GM12878 (cell line): Measurements from ENCODE around the gene UBC. TPM values are rescaled to one million over a fixed set of nuclear protein-coding genes. Genes with fewer than 3 reads are reported as not detected.

Experiments used
- ASH2L ChIP-seq: fragments of 300-600, 200-600 bp; sonication (generic); IDR thresholded peaks from 2 replicates; pipeline ENCODE4 v1.6.1; 2017; ENCODE audit warnings: low read depth, mild to moderate bottlenecking, borderline replicate concordance
- BACH1 ChIP-seq: fragments of 450-650 bp; IDR thresholded peaks from 2 replicates; pipeline ENCODE4 v1.6.1; 2017; ENCODE audit warnings: mild to moderate bottlenecking, borderline replicate concordance
- ELK1 ChIP-seq: IDR thresholded peaks from 2 replicates; pipeline ENCODE4 v1.6.1; 2012; ENCODE audit warnings: low read depth, low read length, improper control_type of control experiment
- KAT2A ChIP-seq: conservative IDR thresholded peaks from 2 replicates; pipeline ENCODE4 v1.6.1; 2011; ENCODE audit warnings: low read depth, low read length; ENCODE audit not compliant: control insufficient read depth
- POLR2AphosphoS2 ChIP-seq: IDR thresholded peaks from 2 replicates; pipeline ENCODE4 v1.6.1; 2011; ENCODE audit warnings: low read depth, mild to moderate bottlenecking, low read length, improper control_type of control experiment, moderate library complexity
- SP1 ChIP-seq: IDR thresholded peaks from one replicate; pipeline ENCODE4 v1.6.1; 2011; ENCODE audit warnings: low read depth, low read length
- SUZ12 ChIP-seq: fragments of 200-600 bp; sonication (generic); IDR thresholded peaks from one replicate; pipeline ENCODE4 v1.6.1; 2018; ENCODE audit warnings: antibody characterized with exemption, mild to moderate bottlenecking; ENCODE audit not compliant: unreplicated experiment
- ZNF217 ChIP-seq: fragments of 450-650 bp; IDR thresholded peaks from 2 replicates; pipeline ENCODE4 v1.6.1; 2017; ENCODE audit warnings: antibody characterized with exemption, mild to moderate bottlenecking
- ZNF274 ChIP-seq: IDR thresholded peaks from one replicate; pipeline ENCODE4 v1.8.0; 2011; ENCODE audit not compliant: insufficient read length, insufficient read depth
- polyA plus RNA-seq, 11 experiments: library from polyadenylated mRNA; depleted of rRNA in 4 of 11; unstranded in 6 of 11; stranded (reverse) in 5 of 11; fragments of >200 nt; fragmentation: Nextera tagmentation in 4 of 11; fragmentation: Illumina TruSeq in 1 of 11; extraction: Ambion mirVana in 4 of 11; extraction: Trizol in 1 of 11; gene quantifications; 1 replicate in 1 of 11; 2 replicates in 10 of 11; pipeline versions ENCODE4 v1.2.1 to v1.2.3, GENCODE V29; 2011 to 2016; ENCODE audit warnings: inconsistent platforms in 2 of 11, missing spikeins in 2 of 11, low read depth in 1 of 11
- total RNA-seq, 4 experiments: library from RNA; depleted of rRNA in 3 of 4; stranded (reverse); fragments of >200 nt in 3 of 4; fragmentation: Illumina TruSeq in 1 of 4; extraction: Trizol in 1 of 4; gene quantifications; 2 replicates each; pipeline versions ENCODE4 v1.2.1 to v1.2.3, GENCODE V29; 2013 to 2021
- TF ChIP-seq, protein P1 (sequence below): fragments of 450-650 bp; formaldehyde crosslinking; IDR thresholded peaks from 2 replicates; pipeline ENCODE4 v1.4.0; 2020; ENCODE audit warnings: mild to moderate bottlenecking, moderate library complexity
- TF ChIP-seq, protein P2 (sequence below): fragments of 450-650 bp; IDR thresholded peaks from 2 replicates; pipeline ENCODE4 v1.6.1; 2018; ENCODE audit warnings: borderline replicate concordance, mild to moderate bottlenecking; ENCODE audit not compliant: partially characterized antibody
- TF ChIP-seq, protein P3 (sequence below): IDR thresholded peaks from 2 replicates; pipeline ENCODE4 v1.6.1; 2012; ENCODE audit warnings: improper control_type of control experiment, low read depth, low read length; ENCODE audit not compliant: insufficient replicate concordance
- TF ChIP-seq, protein P4 (sequence below): fragments of 450-650 bp; IDR thresholded peaks from 2 replicates; pipeline ENCODE4 v1.6.1; 2017; ENCODE audit warnings: mild to moderate bottlenecking

The UBC gene
- total and polyA plus RNA-seq, 10 of the 15 experiments (the other 5 are each of a cell fraction or from before 2014, with no cell fraction given): 653 to 1,666 (median 874) TPM

DNA sequence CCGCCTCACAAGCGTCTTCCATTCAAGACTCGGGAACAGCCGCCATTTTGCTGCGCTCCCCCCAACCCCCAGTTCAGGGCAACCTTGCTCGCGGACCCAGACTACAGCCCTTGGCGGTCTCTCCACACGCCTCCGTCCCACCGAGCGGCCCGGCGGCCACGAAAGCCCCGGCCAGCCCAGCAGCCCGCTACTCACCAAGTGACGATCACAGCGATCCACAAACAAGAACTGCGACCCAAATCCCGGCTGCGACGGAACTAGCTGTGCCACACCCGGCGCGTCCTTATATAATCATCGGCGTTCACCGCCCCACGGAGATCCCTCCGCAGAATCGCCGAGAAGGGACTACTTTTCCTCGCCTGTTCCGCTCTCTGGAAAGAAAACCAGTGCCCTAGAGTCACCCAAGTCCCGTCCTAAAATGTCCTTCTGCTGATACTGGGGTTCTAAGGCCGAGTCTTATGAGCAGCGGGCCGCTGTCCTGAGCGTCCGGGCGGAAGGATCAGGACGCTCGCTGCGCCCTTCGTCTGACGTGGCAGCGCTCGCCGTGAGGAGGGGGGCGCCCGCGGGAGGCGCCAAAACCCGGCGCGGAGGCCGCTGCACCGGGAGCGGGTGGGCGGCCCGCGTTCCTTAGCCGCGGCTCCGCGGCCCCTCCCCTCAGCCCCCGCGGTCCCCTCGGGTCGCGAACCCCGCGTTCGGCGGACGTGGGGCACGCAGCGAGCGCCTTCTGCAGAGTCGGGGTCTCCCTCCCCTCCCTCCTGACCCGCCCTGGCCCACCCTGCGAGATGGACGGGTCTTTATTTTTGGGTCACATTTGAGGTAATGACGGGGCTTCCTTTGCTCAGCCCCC, at the start of gene UBC (continued):
- TF ChIP-seq, protein P1, sequence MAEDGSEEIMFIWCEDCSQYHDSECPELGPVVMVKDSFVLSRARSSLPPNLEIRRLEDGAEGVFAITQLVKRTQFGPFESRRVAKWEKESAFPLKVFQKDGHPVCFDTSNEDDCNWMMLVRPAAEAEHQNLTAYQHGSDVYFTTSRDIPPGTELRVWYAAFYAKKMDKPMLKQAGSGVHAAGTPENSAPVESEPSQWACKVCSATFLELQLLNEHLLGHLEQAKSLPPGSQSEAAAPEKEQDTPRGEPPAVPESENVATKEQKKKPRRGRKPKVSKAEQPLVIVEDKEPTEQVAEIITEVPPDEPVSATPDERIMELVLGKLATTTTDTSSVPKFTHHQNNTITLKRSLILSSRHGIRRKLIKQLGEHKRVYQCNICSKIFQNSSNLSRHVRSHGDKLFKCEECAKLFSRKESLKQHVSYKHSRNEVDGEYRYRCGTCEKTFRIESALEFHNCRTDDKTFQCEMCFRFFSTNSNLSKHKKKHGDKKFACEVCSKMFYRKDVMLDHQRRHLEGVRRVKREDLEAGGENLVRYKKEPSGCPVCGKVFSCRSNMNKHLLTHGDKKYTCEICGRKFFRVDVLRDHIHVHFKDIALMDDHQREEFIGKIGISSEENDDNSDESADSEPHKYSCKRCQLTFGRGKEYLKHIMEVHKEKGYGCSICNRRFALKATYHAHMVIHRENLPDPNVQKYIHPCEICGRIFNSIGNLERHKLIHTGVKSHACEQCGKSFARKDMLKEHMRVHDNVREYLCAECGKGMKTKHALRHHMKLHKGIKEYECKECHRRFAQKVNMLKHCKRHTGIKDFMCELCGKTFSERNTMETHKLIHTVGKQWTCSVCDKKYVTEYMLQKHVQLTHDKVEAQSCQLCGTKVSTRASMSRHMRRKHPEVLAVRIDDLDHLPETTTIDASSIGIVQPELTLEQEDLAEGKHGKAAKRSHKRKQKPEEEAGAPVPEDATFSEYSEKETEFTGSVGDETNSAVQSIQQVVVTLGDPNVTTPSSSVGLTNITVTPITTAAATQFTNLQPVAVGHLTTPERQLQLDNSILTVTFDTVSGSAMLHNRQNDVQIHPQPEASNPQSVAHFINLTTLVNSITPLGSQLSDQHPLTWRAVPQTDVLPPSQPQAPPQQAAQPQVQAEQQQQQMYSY (CRISPR knock-in tag): no peak
- peak; percentile 98 for TF ChIP-seq SP1
- TF ChIP-seq ASH2L: peak; percentile 96
- TF ChIP-seq BACH1: peak; percentile 86
- TF ChIP-seq SUZ12: no peak
- TF ChIP-seq POLR2AphosphoS2: peak; percentile 99
- TF ChIP-seq KAT2A: no peak
- TF ChIP-seq ELK1: peak; percentile 70; the same call in 1 of the 2 replicates
- TF ChIP-seq, protein P2, sequence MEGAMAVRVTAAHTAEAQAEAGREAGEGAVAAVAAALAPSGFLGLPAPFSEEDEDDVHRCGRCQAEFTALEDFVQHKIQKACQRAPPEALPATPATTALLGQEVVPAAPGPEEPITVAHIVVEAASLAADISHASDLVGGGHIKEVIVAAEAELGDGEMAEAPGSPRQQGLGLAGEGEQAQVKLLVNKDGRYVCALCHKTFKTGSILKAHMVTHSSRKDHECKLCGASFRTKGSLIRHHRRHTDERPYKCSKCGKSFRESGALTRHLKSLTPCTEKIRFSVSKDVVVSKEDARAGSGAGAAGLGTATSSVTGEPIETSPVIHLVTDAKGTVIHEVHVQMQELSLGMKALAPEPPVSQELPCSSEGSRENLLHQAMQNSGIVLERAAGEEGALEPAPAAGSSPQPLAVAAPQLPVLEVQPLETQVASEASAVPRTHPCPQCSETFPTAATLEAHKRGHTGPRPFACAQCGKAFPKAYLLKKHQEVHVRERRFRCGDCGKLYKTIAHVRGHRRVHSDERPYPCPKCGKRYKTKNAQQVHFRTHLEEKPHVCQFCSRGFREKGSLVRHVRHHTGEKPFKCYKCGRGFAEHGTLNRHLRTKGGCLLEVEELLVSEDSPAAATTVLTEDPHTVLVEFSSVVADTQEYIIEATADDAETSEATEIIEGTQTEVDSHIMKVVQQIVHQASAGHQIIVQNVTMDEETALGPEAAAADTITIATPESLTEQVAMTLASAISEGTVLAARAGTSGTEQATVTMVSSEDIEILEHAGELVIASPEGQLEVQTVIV: peak; percentile 96
- TF ChIP-seq, protein P3, sequence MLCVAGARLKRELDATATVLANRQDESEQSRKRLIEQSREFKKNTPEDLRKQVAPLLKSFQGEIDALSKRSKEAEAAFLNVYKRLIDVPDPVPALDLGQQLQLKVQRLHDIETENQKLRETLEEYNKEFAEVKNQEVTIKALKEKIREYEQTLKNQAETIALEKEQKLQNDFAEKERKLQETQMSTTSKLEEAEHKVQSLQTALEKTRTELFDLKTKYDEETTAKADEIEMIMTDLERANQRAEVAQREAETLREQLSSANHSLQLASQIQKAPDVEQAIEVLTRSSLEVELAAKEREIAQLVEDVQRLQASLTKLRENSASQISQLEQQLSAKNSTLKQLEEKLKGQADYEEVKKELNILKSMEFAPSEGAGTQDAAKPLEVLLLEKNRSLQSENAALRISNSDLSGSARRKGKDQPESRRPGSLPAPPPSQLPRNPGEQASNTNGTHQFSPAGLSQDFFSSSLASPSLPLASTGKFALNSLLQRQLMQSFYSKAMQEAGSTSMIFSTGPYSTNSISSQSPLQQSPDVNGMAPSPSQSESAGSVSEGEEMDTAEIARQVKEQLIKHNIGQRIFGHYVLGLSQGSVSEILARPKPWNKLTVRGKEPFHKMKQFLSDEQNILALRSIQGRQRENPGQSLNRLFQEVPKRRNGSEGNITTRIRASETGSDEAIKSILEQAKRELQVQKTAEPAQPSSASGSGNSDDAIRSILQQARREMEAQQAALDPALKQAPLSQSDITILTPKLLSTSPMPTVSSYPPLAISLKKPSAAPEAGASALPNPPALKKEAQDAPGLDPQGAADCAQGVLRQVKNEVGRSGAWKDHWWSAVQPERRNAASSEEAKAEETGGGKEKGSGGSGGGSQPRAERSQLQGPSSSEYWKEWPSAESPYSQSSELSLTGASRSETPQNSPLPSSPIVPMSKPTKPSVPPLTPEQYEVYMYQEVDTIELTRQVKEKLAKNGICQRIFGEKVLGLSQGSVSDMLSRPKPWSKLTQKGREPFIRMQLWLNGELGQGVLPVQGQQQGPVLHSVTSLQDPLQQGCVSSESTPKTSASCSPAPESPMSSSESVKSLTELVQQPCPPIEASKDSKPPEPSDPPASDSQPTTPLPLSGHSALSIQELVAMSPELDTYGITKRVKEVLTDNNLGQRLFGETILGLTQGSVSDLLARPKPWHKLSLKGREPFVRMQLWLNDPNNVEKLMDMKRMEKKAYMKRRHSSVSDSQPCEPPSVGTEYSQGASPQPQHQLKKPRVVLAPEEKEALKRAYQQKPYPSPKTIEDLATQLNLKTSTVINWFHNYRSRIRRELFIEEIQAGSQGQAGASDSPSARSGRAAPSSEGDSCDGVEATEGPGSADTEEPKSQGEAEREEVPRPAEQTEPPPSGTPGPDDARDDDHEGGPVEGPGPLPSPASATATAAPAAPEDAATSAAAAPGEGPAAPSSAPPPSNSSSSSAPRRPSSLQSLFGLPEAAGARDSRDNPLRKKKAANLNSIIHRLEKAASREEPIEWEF: no peak
- TF ChIP-seq ZNF217: peak; percentile 85
- no peak for TF ChIP-seq ZNF274
- TF ChIP-seq, protein P4, sequence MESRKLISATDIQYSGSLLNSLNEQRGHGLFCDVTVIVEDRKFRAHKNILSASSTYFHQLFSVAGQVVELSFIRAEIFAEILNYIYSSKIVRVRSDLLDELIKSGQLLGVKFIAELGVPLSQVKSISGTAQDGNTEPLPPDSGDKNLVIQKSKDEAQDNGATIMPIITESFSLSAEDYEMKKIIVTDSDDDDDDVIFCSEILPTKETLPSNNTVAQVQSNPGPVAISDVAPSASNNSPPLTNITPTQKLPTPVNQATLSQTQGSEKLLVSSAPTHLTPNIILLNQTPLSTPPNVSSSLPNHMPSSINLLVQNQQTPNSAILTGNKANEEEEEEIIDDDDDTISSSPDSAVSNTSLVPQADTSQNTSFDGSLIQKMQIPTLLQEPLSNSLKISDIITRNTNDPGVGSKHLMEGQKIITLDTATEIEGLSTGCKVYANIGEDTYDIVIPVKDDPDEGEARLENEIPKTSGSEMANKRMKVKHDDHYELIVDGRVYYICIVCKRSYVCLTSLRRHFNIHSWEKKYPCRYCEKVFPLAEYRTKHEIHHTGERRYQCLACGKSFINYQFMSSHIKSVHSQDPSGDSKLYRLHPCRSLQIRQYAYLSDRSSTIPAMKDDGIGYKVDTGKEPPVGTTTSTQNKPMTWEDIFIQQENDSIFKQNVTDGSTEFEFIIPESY: peak; percentile 74; the same call in 1 of the 2 replicates
